Measurements from ENCODE around the gene ATP6V0D1.

ATP6V0D1 gene

DNA sequence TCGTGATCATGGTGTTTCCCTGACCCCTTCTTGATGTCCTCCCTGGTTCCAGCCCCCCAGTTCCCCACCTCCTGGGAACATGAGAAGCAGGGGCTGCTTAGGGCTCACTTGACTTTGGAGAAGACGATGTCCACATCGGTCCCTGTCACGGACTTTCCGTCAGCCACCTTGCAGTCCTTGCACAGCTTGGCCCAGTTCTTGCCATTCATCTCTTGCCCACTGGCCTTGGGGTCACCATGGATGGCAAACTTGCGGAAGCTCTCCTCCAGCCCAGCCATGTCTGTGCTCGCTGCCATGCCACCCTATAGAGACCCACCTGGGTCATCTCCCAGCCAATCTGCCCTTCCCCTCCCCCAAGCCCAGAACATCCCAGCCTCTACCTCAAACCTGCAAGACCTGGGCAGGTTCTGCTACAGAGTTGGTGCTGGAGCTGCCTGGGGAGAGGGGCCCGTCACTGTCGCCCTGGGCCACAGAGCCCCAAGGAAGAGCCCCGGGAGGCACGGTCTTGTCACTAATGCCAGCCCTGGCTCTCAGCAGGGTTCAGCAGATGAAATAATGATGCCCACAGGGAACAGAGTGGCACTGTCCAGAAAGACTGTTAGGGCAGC lies 90.0 kb downstream of the ATP6V0D1 start (continued):
- TF ChIP-seq, protein P1, sequence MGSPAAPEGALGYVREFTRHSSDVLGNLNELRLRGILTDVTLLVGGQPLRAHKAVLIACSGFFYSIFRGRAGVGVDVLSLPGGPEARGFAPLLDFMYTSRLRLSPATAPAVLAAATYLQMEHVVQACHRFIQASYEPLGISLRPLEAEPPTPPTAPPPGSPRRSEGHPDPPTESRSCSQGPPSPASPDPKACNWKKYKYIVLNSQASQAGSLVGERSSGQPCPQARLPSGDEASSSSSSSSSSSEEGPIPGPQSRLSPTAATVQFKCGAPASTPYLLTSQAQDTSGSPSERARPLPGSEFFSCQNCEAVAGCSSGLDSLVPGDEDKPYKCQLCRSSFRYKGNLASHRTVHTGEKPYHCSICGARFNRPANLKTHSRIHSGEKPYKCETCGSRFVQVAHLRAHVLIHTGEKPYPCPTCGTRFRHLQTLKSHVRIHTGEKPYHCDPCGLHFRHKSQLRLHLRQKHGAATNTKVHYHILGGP (tag by site-specific recombination; IDR thresholded peaks at IDR 0.05) = no peak
- no peak for TF ChIP-seq ZBTB17 (tag by site-specific recombination; IDR thresholded peaks at IDR 0.05)
- no peak for TF ChIP-seq ZNF529 (tag by site-specific recombination; IDR thresholded peaks at IDR 0.05; ENCODE audit: insufficient replicate concordance)
- TF ChIP-seq GLIS1 (tag by site-specific recombination; IDR thresholded peaks at IDR 0.05) = no peak
- no peak for TF ChIP-seq KLF8 (tag by site-specific recombination; IDR thresholded peaks at IDR 0.05)

DNA sequence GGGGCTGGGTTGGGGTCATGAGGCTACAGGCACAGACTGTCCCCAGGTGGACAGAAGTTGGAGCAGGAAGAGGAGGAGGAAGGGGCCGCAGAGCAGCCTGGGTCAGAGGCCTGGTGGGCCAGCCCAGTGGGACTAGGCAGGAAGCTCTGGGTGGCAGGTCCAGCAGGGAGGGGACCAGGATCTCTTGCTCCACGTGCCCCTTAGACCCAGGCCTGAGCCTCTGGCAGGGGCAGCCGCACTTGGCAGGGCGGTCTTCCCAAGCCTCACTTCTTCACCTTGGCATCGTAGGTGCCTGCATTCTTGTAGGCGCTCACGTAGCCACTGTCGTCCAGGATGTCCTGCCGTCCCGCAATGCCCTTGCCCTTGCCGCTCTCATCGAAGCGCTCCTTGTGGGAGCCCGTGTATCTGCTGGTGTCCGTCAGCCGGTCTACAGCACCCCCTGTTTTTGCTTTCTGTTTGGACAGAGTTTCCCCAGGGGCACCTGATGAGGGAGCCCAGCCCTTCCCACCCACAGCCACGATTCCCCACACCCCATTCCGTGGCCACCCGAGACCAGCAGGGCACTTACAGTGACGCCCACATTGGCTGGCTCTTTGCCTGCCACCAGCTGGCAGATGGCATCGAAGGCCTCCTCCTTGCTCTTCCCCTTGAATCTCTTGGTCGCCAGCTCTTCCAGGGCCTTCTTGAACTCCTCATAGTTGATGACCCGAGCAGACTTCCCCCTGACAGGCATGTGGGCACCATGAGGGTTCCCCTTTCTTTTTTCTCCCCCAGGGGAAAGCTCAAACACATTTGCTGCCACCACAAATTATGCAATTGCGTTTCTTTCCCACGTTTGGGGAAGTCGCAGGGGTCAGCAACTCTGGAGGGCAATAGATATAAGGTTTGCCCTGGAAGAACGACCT lies 90.8 kb downstream of the ATP6V0D1 start:
- POLR2A ChIA-PET = no interaction called here
- Histone ChIP-seq H3K36me3 (ENCODE audit: control insufficient read depth in 2 of 2, insufficient read depth in 1 of 2, low read length in 2 of 2) (no peaks in the 10 kb centered on the region), H3K4me3 (ENCODE audit: low read depth, low read length) (no peak overlapping the region), H3K4me1 (ENCODE audit: control insufficient read depth, insufficient read depth, low read length) (peaks cover 6% of the 10 kb centered on the region; the same call in 1 of the 2 replicates), H3K9me3 (ENCODE audit: control insufficient read depth, insufficient read depth, low read depth, low read length) (no peaks in the 10 kb centered on the region), H3K27ac (ENCODE audit: extremely low read depth, low read depth, low read length) (no peak overlapping the region)
- TF ChIP-seq, protein P2, sequence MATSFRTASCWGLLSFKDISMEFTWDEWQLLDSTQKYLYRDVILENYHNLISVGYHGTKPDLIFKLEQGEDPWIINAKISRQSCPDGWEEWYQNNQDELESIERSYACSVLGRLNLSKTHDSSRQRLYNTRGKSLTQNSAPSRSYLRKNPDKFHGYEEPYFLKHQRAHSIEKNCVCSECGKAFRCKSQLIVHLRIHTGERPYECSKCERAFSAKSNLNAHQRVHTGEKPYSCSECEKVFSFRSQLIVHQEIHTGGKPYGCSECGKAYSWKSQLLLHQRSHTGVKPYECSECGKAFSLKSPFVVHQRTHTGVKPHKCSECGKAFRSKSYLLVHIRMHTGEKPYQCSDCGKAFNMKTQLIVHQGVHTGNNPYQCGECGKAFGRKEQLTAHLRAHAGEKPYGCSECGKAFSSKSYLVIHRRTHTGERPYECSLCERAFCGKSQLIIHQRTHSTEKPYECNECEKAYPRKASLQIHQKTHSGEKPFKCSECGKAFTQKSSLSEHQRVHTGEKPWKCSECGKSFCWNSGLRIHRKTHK (tag by site-specific recombination; IDR thresholded peaks at IDR 0.05) = no peak
- TF ChIP-seq, protein P3, sequence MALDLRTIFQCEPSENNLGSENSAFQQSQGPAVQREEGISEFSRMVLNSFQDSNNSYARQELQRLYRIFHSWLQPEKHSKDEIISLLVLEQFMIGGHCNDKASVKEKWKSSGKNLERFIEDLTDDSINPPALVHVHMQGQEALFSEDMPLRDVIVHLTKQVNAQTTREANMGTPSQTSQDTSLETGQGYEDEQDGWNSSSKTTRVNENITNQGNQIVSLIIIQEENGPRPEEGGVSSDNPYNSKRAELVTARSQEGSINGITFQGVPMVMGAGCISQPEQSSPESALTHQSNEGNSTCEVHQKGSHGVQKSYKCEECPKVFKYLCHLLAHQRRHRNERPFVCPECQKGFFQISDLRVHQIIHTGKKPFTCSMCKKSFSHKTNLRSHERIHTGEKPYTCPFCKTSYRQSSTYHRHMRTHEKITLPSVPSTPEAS (tag by site-specific recombination; IDR thresholded peaks at IDR 0.05) = no peak
- TF ChIP-seq ZFP3 (tag by site-specific recombination; IDR thresholded peaks at IDR 0.05; ENCODE audit: low read depth) (no peak), SP7 (tag by site-specific recombination; IDR thresholded peaks at IDR 0.05) (no peak), KLF16 (tag by site-specific recombination; IDR thresholded peaks at IDR 0.05) (no peak), KLF1 (tag by site-specific recombination; IDR thresholded peaks at IDR 0.05) (no peak), ZSCAN23 (tag by site-specific recombination; IDR thresholded peaks at IDR 0.05) (no peak), ZSCAN30 (tag by site-specific recombination; IDR thresholded peaks at IDR 0.05) (no peak), ZNF404 (tag by site-specific recombination; IDR thresholded peaks at IDR 0.05) (no peak), ZNF302 (tag by site-specific recombination; IDR thresholded peaks at IDR 0.05; ENCODE audit: low read depth) (no peak), GLI2 (tag by site-specific recombination; IDR thresholded peaks at IDR 0.05; ENCODE audit: borderline replicate concordance, low read depth) (no peak), ZFP69B (tag by site-specific recombination; IDR thresholded peaks at IDR 0.05) (no peak), ZNF791 (tag by site-specific recombination; IDR thresholded peaks at IDR 0.05) (no peak)
- TF ChIP-seq, protein P4, sequence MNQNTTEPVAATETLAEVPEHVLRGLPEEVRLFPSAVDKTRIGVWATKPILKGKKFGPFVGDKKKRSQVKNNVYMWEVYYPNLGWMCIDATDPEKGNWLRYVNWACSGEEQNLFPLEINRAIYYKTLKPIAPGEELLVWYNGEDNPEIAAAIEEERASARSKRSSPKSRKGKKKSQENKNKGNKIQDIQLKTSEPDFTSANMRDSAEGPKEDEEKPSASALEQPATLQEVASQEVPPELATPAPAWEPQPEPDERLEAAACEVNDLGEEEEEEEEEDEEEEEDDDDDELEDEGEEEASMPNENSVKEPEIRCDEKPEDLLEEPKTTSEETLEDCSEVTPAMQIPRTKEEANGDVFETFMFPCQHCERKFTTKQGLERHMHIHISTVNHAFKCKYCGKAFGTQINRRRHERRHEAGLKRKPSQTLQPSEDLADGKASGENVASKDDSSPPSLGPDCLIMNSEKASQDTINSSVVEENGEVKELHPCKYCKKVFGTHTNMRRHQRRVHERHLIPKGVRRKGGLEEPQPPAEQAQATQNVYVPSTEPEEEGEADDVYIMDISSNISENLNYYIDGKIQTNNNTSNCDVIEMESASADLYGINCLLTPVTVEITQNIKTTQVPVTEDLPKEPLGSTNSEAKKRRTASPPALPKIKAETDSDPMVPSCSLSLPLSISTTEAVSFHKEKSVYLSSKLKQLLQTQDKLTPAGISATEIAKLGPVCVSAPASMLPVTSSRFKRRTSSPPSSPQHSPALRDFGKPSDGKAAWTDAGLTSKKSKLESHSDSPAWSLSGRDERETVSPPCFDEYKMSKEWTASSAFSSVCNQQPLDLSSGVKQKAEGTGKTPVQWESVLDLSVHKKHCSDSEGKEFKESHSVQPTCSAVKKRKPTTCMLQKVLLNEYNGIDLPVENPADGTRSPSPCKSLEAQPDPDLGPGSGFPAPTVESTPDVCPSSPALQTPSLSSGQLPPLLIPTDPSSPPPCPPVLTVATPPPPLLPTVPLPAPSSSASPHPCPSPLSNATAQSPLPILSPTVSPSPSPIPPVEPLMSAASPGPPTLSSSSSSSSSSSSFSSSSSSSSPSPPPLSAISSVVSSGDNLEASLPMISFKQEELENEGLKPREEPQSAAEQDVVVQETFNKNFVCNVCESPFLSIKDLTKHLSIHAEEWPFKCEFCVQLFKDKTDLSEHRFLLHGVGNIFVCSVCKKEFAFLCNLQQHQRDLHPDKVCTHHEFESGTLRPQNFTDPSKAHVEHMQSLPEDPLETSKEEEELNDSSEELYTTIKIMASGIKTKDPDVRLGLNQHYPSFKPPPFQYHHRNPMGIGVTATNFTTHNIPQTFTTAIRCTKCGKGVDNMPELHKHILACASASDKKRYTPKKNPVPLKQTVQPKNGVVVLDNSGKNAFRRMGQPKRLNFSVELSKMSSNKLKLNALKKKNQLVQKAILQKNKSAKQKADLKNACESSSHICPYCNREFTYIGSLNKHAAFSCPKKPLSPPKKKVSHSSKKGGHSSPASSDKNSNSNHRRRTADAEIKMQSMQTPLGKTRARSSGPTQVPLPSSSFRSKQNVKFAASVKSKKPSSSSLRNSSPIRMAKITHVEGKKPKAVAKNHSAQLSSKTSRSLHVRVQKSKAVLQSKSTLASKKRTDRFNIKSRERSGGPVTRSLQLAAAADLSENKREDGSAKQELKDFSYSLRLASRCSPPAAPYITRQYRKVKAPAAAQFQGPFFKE (tag by site-specific recombination; IDR thresholded peaks at IDR 0.05; ENCODE audit: borderline replicate concordance) = no peak
- CTCF ChIA-PET = interaction anchor here (0.6 to 2.0 kb wide), 4 partner anchors 10 to 130 kb away, joined by 3 to 6 read pairs (median 4); no protein-coding TSS in a partner anchor
